ENCODE measurements around the gene VSX2. TPM values are rescaled to one million over a fixed set of nuclear protein-coding genes. Genes with fewer than 3 reads are reported as not detected.

Gene VSX2
- total RNA-seq, 1 experiment from 2014 or later, result not detected

DNA sequence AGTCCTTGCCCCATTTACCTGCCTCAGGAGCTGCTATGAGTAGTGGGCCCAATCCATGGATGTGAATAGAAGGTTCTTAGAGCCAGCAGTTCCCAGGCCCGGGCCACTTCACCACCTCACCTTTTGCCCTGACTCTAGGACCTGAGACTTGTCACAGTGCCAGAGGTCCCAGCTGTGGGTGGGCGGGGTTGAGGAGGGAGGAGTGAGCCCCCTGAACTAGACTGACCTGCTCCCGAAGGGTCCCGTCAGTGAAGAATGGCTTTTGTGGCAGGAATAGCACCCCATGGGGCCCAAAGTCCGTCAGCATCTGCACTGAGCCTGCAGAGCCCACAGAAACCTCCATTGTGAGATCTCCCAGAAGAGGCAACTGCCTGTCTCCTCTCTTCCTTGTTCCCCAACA is 50.6 kb downstream of the VSX2 start:
- in situ Hi-C loops (cut with HindIII; ENCODE audit: low sequenced_read_pairs), result loop anchor here (25.0 kb wide), 1 partner anchor 178 kb away; no protein-coding TSS in a partner anchor
- no peak for DNase-seq (ENCODE audit: low spot score)

DNA sequence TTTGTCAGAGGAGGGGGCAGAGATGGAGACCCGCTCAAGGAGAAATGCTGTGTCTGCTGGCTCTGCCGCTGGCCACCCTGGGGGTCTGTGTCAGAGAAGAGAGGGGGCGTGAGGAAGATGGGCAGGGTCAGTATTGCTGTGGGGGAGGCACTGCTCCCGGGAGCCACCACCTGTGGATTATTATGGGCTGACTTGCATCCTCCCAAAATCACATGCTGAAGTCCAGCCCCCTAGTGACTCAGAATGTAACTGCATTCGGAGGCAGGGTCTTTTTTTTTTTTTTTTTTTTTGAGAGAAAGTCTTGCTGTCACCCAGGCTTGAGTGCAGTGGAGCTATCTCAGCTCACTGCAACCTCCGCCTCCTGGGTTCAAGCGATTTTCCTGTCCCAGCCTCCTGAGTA is 51.2 kb downstream of the VSX2 start:
- in situ Hi-C loops (cut with HindIII; ENCODE audit: low sequenced_read_pairs), result loop anchor here (25.0 kb wide), 1 partner anchor 178 kb away; no protein-coding TSS in a partner anchor
- no peak for DNase-seq (ENCODE audit: low spot score)

- in situ Hi-C loops (cut with HindIII; ENCODE audit: low sequenced_read_pairs), result loop anchor here (25.0 kb wide), 1 partner anchor 180 kb away; no protein-coding TSS in a partner anchor
- no peak for DNase-seq (ENCODE audit: low spot score)
Measured at GRCh38 chr14:74292061-74292460, 52.8 kb downstream of the VSX2 start.

GRCh38 chr14:74293606-74294005 is 54.4 kb downstream of the VSX2 start:
- no peak for DNase-seq (ENCODE audit: low spot score)
- in situ Hi-C loops (cut with HindIII; ENCODE audit: low sequenced_read_pairs), result loop anchor here (25.0 kb wide), 1 partner anchor 181 kb away; no protein-coding TSS in a partner anchor

- in situ Hi-C loops (cut with HindIII; ENCODE audit: low sequenced_read_pairs), result loop anchor here (25.0 kb wide), 1 partner anchor 184 kb away; no protein-coding TSS in a partner anchor
- DNase-seq (ENCODE audit: low spot score), result no peak
Measured at GRCh38 chr14:74296037-74296467, 56.8 kb downstream of the VSX2 start.

DNA sequence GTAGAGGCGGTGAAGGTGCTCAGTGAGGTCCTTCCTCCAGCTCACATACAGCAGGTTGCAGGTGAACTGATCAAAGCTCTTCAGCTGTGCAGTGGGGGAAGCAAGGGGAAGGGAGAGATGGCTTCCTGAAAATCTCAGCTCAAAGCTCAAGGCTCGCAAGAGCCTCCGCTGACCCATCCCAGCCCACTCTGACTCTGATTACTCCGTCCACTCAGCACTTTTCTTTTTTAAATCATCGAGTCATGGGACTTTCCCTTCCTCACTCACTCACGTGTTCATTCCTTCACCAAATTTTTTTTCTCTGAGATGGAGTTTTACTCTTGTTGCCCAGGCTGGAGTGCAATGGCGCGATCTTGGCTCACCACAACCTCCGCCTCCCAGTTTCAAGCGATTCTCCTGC is 58.7 kb downstream of the VSX2 start:
- DNase-seq (ENCODE audit: low spot score), result no peak
- in situ Hi-C loops (cut with HindIII; ENCODE audit: low sequenced_read_pairs), result loop anchor here (25.0 kb wide), 1 partner anchor 186 kb away; no protein-coding TSS in a partner anchor

DNA sequence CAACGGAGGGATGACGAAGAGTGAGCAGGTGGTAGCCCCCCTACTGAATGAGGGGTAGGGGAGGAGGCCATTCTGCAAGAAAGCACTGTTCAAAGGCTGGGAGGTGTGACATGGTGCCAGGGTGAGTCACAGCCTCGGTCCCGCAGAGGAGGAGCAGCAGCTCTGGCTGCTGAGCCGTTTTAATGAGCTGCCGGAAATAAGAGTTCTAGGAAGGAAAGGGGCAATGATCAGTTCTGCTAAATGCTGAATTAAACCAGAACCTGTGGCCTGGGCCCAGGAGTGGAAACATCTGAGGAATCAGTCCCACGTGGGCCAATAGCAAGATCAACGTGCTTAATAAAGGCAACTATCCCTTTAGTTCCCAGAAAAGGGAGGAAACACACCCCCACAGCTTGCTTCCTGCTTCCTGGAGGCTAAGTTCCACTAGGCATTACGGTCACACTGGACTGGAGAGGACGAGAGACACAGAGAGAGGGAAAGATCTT is 59.9 kb downstream of the VSX2 start:
- no peak for DNase-seq (ENCODE audit: low spot score)
- in situ Hi-C loops (cut with HindIII; ENCODE audit: low sequenced_read_pairs), result loop anchor here (25.0 kb wide), 1 partner anchor 187 kb away; no protein-coding TSS in a partner anchor

DNA sequence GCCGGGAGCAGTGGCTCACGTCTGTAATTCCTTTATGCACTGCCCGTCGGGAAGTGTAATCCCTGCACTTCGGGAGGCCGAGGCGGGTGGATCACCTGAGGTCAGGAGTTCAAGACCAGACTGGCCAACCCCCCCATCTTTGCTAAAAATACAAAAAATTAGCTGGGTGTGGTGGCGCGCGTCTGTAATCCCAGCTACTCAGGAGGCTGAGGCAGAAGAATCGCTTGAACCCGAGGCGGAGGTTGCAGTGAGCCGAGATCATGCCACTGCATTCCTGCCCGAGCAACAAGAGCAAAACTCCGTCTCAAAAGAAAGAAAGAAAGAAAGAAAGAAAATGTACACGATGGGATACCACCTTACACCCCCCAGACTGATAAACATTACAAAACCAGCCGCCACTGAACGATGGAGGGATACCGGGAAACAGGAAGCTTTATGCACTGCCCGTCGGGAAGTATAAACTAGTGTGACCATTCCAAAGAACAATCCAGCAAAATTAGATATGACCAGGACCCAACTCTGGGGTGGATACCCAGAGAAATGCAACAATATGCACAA is 62.4 kb downstream of the VSX2 start:
- in situ Hi-C loops (cut with HindIII; ENCODE audit: low sequenced_read_pairs), result no loop called here

DNA sequence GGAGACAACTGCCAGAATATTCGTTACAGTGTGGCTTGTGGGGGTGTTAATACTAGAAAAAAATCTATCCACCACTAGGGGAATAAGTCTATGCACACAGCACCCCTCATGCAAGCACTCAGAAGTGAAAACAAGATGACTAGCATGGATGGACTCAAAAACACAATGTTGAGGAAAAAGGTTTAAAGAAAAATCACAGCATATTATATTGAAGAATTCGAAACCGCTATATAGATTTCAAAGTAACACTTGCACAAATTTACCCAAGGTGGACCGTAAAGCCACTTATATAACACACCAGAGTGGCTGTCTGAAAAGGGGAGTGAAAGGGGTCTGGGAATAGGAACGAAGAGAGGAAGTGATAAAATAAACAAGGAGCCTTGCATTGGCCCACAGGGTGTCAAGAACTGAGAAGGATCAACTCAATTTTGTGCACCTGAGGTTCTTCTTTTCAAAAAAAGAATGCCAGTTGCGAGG is 62.9 kb downstream of the VSX2 start:
- in situ Hi-C loops (cut with HindIII; ENCODE audit: low sequenced_read_pairs), result no loop called here
- DNase-seq (ENCODE audit: low spot score), result peak; percentile 64

More for the DNA sequence above, 62.4 kb downstream of the VSX2 start:
- DNase-seq (ENCODE audit: low spot score), result no peak

- in situ Hi-C loops (cut with HindIII; ENCODE audit: low sequenced_read_pairs), result no loop called here
Measured at GRCh38 chr14:74302634-74303569, 63.7 kb downstream of the VSX2 start, which contains the start of gene ABCD4. ABCD4 (minus strand) TSS chr14:74302934; CDS start chr14:74302912, 22 bp downstream.

GRCh38 chr14:74308695-74309094 is 69.4 kb downstream of the VSX2 start:
- DNase-seq (ENCODE audit: low spot score), result no peak
- in situ Hi-C loops (cut with HindIII; ENCODE audit: low sequenced_read_pairs), result no loop called here

More at GRCh38 chr14:74302634-74303569, 63.7 kb downstream of the VSX2 start, which contains the start of gene ABCD4:
- DNase-seq (ENCODE audit: low spot score), result peak; percentile 97

- in situ Hi-C loops (cut with HindIII; ENCODE audit: low sequenced_read_pairs), result no loop called here
- no peak for DNase-seq (ENCODE audit: low spot score)
Measured at GRCh38 chr14:74309125-74310022, 70.1 kb downstream of the VSX2 start.

GRCh38 chr14:74312161-74312560 is 72.9 kb downstream of the VSX2 start:
- no peak for DNase-seq (ENCODE audit: low spot score)
- in situ Hi-C loops (cut with HindIII; ENCODE audit: low sequenced_read_pairs), result no loop called here

Other genes starting within 250 kb of the VSX2 start
- 4.9 and 8.1 TPM in 2 replicates for gene ENTPD5, start 220.2 kb upstream of the VSX2 start, total RNA-seq (2014; rRNA removed; shearing (Covaris generic))
- gene BBOF1, start 220.1 kb upstream of the VSX2 start, total RNA-seq (2014; rRNA removed; shearing (Covaris generic)), result 2.5 and 4.5 TPM in 2 replicates
- 20.3 and 35.6 TPM in 2 replicates for gene ALDH6A1, start 155.0 kb upstream of the VSX2 start, total RNA-seq (2014; rRNA removed; shearing (Covaris generic))
- gene LIN52, start 154.5 kb upstream of the VSX2 start, total RNA-seq (2014; rRNA removed; shearing (Covaris generic)), result 12.9 and 22.4 TPM in 2 replicates
- gene ABCD4, start 63.5 kb downstream of the VSX2 start, total RNA-seq (2014; rRNA removed; shearing (Covaris generic)), result 30.6 and 38.3 TPM in 2 replicates
- 0.06 TPM in 1 of 2 replicates, not detected in the other for gene VRTN, start 109.0 kb downstream of the VSX2 start, total RNA-seq (2014; rRNA removed; shearing (Covaris generic))
- not detected in 2 replicates for gene SYNDIG1L, start 186.8 kb downstream of the VSX2 start, total RNA-seq (2014; rRNA removed; shearing (Covaris generic))

Measured in G401 (cell line).